NB4 (cell line): Measurements from ENCODE around the gene MAGI1.

Experiments
- CTCF ChIP-seq: IDR thresholded peaks from one replicate; pipeline ENCODE4 v1.5.1; 2012; ENCODE audit warnings: low read depth, low read length
- MAX ChIP-seq: IDR thresholded peaks from 2 replicates; pipeline ENCODE4 v1.6.1; 2011; ENCODE audit warnings: low read depth, low read length
- POLR2A ChIP-seq: IDR thresholded peaks from 2 replicates; pipeline ENCODE4 v1.6.1; 2011; ENCODE audit warnings: mild to moderate bottlenecking; ENCODE audit not compliant: insufficient read length; ENCODE audit errors: extremely low read depth

GRCh38 chr3:65444447-65444815 is 594.3 kb downstream of the MAGI1 start:
- no peak for TF ChIP-seq CTCF
- TF ChIP-seq POLR2A = no peak
- no peak for TF ChIP-seq MAX
